ENCODE measurements around the gene AADACL2.

DNA sequence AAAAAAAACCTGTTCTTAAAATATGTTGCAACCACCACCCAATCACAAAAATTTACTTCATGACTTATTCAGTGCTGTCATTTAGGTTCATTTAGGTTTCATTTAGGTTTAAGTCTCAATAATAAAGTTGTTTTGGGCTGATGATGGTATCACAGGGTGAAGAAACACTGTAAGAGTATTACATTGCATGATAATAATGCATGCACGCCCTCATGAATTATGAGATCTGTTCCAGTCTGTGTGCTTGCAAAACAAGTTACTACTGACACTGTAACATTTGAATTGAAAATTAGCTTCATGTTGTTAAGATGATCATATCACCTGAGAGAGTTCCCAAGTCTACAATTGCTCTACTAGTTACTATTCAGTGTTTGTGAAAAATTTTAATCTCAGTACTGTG lies at the start of gene AADACL2:
- TF ChIP-seq CTCF (IDR thresholded peaks at IDR 0.05; ENCODE audit: low read depth, low read length) (no peak), EZH2phosphoT487 (IDR thresholded peaks at IDR 0.05; ENCODE audit: low read depth) (no peak)
